IPS DF 4.7 (cell line): ENCODE results near the gene MYMX.
"Not testable (repeated sequence)": the region's sequence is repeated elsewhere in the genome, so short reads cannot be mapped to it uniquely, and the experiment has no call there.

Experiments
- DNase-seq: peaks from one replicate; pipeline ENCODE4 v3.0.0-alpha.2; 2013; ENCODE audit warnings: low spot score; ENCODE audit errors: extremely low read depth

The MYMX gene

GRCh38 chr6:44219815-44220784, 3.4 kb downstream of the MYMX start:
- DNase-seq, result no peak

DNA sequence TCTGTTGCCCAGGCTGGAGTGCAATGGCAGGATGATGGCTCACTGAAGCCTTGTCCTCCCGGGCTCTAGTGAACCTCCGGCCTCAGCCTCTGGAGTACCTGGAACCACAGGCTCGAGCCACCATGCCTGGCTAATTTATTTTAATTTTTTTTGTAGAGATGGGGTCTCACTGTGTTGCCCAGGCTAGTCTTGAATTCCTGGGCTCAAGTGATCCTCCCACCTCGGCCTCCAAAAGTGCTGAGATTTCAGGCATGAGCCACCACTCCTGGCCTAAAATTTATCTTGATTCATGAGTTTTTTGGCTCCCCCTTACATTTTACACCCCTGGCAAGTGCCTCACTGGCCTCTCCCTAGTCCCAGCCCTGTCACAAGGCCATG, 4.2 kb downstream of the MYMX start:
- no peak for DNase-seq

DNA sequence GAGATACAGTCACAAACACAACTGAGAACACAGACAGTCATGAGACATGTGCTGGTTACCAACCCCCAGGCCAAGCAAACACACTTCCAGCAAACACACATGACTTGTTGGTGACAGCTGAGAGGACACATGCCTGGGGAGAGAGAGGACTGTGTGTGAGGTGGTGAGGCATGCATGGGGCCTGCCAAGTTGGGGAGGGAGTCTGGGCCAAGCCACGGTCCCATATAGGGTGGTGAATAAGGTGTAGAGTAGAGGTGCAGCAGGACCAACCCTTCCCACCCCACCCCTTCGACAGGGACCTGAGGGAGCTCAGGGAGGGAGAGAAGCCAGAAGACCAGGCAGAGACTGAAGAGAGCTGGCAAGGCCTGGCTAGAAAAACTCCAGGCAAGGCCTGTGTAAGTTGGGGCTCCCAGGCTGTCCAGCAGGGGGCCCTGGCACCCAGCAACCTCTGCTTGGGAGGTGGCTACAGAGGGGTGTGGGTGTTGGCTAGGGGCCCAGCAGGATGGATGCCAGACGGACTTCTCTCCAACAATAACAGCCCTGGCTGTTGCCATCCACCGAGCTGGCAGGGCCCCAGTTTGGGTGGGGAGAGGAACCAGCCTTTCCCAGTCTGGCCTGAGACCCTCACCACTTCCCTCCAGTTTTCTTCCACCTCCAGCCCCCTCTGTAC, 4.7 kb downstream of the MYMX start:
- no peak for DNase-seq

GRCh38 chr6:44221961-44222335, 5.2 kb downstream of the MYMX start:
- DNase-seq, result no peak

GRCh38 chr6:44222486-44223318, 6.0 kb downstream of the MYMX start:
- no peak for DNase-seq

- no peak for DNase-seq
Measured at GRCh38 chr6:44223319-44224028, 6.7 kb downstream of the MYMX start, which contains the start of gene SLC29A1. Gene SLC29A1 (plus strand): TSS chr6:44223595. CDS start chr6:44227314, 3,719 bp downstream.

- no peak for DNase-seq
Measured at GRCh38 chr6:44224029-44224964, 7.6 kb downstream of the MYMX start.

GRCh38 chr6:44224965-44225305, 8.2 kb downstream of the MYMX start:
- no peak for DNase-seq

- no peak for DNase-seq
Measured at GRCh38 chr6:44225579-44226325, 9.0 kb downstream of the MYMX start.

DNA sequence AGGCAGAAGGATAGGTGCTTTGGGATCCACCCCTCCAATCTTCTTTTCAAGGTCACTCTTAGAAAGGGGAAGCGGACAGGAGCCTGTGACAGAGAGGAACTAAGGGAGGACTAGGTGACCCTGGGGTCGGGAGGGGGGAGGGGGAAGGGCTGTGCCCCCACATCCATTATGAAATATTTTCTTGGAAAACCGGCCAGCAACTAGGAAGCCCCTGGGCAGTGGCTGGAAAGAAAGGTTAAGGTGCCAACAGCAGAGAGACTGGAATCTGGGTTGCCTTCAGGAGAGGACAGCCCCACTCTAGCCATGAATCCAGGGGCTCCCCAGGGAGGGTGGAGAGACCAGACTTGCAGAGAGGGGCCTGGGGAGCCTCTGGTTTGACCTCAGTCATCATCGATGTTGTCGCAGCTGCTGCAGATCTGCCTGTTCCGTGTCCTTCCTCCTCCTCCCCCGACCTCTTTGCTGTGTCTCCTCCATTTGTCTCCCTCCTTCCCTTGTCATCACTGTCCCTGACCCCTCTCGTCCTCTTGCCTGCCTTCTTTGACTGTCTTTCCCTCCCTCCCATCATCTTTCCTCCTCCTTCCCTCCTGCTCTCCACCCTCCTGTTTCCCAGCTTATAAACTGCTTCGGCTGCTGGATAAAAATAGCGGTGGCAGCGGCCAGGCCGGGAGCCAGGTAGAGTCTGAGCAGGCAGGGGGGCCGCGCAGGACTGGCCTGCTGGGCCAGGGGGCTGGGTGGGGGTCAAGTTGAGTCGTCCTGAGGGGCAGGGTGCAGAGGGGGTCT, 9.8 kb downstream of the MYMX start:
- DNase-seq, result no peak

DNA sequence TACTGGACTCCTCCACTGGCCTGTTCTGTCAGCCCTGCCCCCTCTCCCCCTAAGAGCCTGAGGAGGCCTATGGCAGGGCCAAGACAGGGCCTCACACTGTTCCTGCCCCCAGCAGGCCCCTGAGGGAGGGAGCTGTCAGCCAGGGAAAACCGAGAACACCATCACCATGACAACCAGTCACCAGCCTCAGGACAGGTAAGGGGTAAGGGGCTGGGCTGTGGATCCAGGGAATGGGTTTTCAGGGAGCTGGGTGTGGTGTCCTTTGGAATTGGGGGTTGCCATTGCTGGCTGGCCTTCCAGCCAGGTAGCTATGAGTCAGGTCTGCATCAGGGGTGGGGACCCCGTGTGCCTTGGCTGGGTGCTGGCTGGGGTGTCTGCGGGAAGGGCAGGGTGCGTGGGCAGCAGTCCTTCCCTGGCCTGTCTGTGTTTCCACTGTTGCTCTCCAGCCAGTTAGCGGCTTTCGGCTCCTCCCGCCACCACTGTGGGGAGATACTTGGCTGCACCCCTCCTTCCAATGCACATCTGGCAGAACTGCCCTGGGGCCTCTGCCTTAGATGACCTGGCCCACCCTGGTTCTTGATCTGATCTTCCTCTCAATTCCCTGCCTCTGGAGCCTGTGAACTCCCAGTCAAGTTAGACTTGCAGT, 10.5 kb downstream of the MYMX start:
- no peak for DNase-seq

- no peak for DNase-seq
Measured at GRCh38 chr6:44228031-44228430, 11.3 kb downstream of the MYMX start.

GRCh38 chr6:44228433-44228832, 11.7 kb downstream of the MYMX start:
- no peak for DNase-seq

DNA sequence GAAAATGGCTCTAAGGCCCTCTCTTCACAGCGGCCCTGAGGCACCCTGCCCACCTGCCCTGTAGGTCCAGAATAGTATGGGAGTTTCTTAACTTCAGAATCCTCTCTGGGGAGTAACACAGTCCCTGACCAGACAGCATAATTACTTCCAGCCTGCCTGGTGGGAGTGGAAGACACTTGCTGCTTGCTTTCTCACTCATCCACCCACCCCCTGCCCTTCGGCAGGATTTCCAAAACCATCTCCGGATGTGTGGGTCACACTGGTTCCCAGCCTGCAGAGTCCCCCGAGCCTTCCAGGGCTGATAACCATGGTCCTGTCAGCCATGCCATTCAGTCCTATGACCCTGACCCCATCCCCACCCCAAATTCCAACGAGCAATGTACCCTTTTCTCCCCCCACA, 12.1 kb downstream of the MYMX start:
- no peak for DNase-seq

DNA sequence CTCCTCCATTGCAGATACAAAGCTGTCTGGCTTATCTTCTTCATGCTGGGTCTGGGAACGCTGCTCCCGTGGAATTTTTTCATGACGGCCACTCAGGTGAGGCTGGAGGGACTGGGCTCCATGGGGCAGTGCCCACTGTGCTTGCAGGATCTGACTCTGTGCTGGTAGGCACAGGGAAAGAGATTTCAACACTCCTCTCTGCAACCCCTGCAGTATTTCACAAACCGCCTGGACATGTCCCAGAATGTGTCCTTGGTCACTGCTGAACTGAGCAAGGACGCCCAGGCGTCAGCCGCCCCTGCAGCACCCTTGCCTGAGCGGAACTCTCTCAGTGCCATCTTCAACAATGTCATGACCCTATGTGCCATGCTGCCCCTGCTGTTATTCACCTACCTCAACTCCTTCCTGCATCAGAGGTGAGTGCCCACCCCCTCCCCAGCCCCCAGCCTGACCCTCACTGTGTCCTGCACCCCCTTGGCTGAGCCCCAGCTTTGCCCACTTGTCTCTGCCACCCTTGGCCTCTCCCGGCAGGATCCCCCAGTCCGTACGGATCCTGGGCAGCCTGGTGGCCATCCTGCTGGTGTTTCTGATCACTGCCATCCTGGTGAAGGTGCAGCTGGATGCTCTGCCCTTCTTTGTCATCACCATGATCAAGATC, 12.8 kb downstream of the MYMX start:
- DNase-seq, result no peak

- DNase-seq, result no peak
Measured at GRCh38 chr6:44230034-44230675, 13.4 kb downstream of the MYMX start.

- DNase-seq, result not testable (repeated sequence)
Measured at GRCh38 chr6:44231426-44231825, 14.7 kb downstream of the MYMX start.
